Liver (tissue), 9 donors: ENCODE measurements around the gene FGF16. TPM values are rescaled to one million over a fixed set of nuclear protein-coding genes. Genes with fewer than 3 reads are reported as not detected.

Experiments used
- DNase-seq: peaks from one replicate; pipeline ENCODE4 v3.0.0-alpha.2; 2017; ENCODE audit warnings: low spot score
- H3K27ac ChIP-seq, 2 donors: one replicate each; pipeline ENCODE4 v1.7.0; 2013; ENCODE audit warnings: inconsistent platforms in 2 of 2, low read length in 2 of 2, control low read depth in 1 of 2, low read depth in 1 of 2, mild to moderate bottlenecking in 1 of 2
- H3K27me3 ChIP-seq, 4 donors: one replicate each; pipeline versions ENCODE4 v1.6.1 to v1.7.0; 2013; ENCODE audit warnings: low read length in 3 of 4, inconsistent platforms in 1 of 4, mild to moderate bottlenecking in 1 of 4, moderate library complexity in 1 of 4; ENCODE audit not compliant: control insufficient read depth in 4 of 4, insufficient read depth in 4 of 4
- H3K36me3 ChIP-seq, 4 donors: one replicate each; pipeline versions ENCODE4 v1.6.1 to v1.7.0; 2013; ENCODE audit warnings: low read length in 3 of 4, mild to moderate bottlenecking in 3 of 4, low read depth in 1 of 4, moderate library complexity in 1 of 4; ENCODE audit not compliant: control insufficient read depth in 4 of 4, insufficient read depth in 3 of 4
- H3K4me1 ChIP-seq, 4 donors: one replicate each; pipeline versions ENCODE4 v1.6.1 to v1.7.0; 2013; ENCODE audit warnings: low read length in 3 of 4, mild to moderate bottlenecking in 3 of 4, moderate library complexity in 1 of 4; ENCODE audit not compliant: control insufficient read depth in 4 of 4, insufficient read depth in 4 of 4
- H3K4me3 ChIP-seq, 3 donors: one replicate each; pipeline versions ENCODE4 v1.6.1 to v1.7.0; 2013; ENCODE audit warnings: low read length in 3 of 3, control low read depth in 1 of 3, low read depth in 1 of 3, mild to moderate bottlenecking in 1 of 3
- H3K9ac ChIP-seq, 2 donors: one replicate each; pipeline ENCODE4 v1.7.0; 2013; ENCODE audit warnings: low read length in 2 of 2, mild to moderate bottlenecking in 2 of 2, moderate library complexity in 2 of 2, control low read depth in 1 of 2, low read depth in 1 of 2
- H3K9me3 ChIP-seq, 4 donors: one replicate each; pipeline versions ENCODE4 v1.6.1 to v1.7.0; 2013; ENCODE audit warnings: low read length in 3 of 4; ENCODE audit not compliant: control insufficient read depth in 4 of 4
- EGR1 ChIP-seq, 2 donors: IDR thresholded peaks; 2 replicates each; pipeline ENCODE4 v1.6.1; 2016 to 2018; ENCODE audit warnings: antibody characterized with exemption in 2 of 2, low read depth in 2 of 2
- FOXA2 ChIP-seq: IDR thresholded peaks from 2 replicates; pipeline ENCODE4 v1.6.1; 2016; ENCODE audit warnings: antibody characterized with exemption
- GABPA ChIP-seq, 2 donors: IDR thresholded peaks in 1 of 2; conservative IDR thresholded peaks in 1 of 2; 2 replicates each; pipeline ENCODE4 v1.6.1; 2016; ENCODE audit warnings: antibody characterized with exemption in 2 of 2, mild to moderate bottlenecking in 1 of 2, moderate library complexity in 1 of 2
- HNF4A ChIP-seq, 2 donors: conservative IDR thresholded peaks; 2 replicates each; pipeline ENCODE4 v1.6.1; 2016; ENCODE audit warnings: antibody characterized with exemption in 2 of 2, mild to moderate bottlenecking in 2 of 2
- HNF4G ChIP-seq: IDR thresholded peaks from 2 replicates; pipeline ENCODE4 v1.6.1; 2016; ENCODE audit warnings: antibody characterized with exemption
- JUND ChIP-seq, 2 donors: IDR thresholded peaks; 2 replicates each; pipeline ENCODE4 v1.6.1; 2016; ENCODE audit warnings: antibody characterized with exemption in 2 of 2
- NR2F2 ChIP-seq: IDR thresholded peaks from 2 replicates; pipeline ENCODE4 v1.6.1; 2016; ENCODE audit warnings: antibody characterized with exemption
- RAD21 ChIP-seq, 2 donors: IDR thresholded peaks; 2 replicates each; pipeline ENCODE4 v1.6.1; 2016; ENCODE audit warnings: antibody characterized with exemption in 2 of 2, mild to moderate bottlenecking in 2 of 2
- REST ChIP-seq: IDR thresholded peaks from 2 replicates; pipeline ENCODE4 v1.6.1; 2016; ENCODE audit warnings: antibody characterized with exemption, mild to moderate bottlenecking
- RXRA ChIP-seq, 2 donors: IDR thresholded peaks; 2 replicates each; pipeline ENCODE4 v1.6.1; 2017 to 2018; ENCODE audit warnings: antibody characterized with exemption in 2 of 2, mild to moderate bottlenecking in 1 of 2
- SP1 ChIP-seq: IDR thresholded peaks from 2 replicates; pipeline ENCODE4 v1.6.1; 2018; ENCODE audit warnings: antibody characterized with exemption, mild to moderate bottlenecking
- TAF1 ChIP-seq: conservative IDR thresholded peaks from 2 replicates; pipeline ENCODE4 v1.6.1; 2016; ENCODE audit warnings: antibody characterized with exemption, mild to moderate bottlenecking
- YY1 ChIP-seq: IDR thresholded peaks from 2 replicates; pipeline ENCODE4 v1.6.1; 2016; ENCODE audit warnings: antibody characterized with exemption, mild to moderate bottlenecking
- ZBTB33 ChIP-seq: IDR thresholded peaks from 2 replicates; pipeline ENCODE4 v1.6.1; 2016; ENCODE audit warnings: antibody characterized with exemption
- WGBS: extraction: QIAGEN DNeasy Blood & Tissue Kit; methylation state at CpG from one replicate; pipeline ENCODE4 v1.1.7; 2013; 5-methylcytosine and 5-hydroxymethylcytosine counted together
- polyA plus RNA-seq, 2 donors: library from polyadenylated mRNA; stranded (reverse) in 1 of 2; unstranded in 1 of 2; fragments of 200-250 nt in 1 of 2; fragments of >200 nt in 1 of 2; fragmentation: Nextera tagmentation in 1 of 2; extraction: Ambion mirVana in 1 of 2; gene quantifications; one replicate each; pipeline versions ENCODE4 v1.2.1 to v1.2.3, GENCODE V29; 2013 to 2015
- total RNA-seq, 2 donors: library from RNA; depleted of rRNA; stranded (reverse); fragments of >200 nt; gene quantifications; one replicate each; pipeline ENCODE4 v1.2.3, GENCODE V29; 2014
- TF ChIP-seq, protein P1 (sequence below): fragments of 150-350 bp; IDR thresholded peaks from 2 replicates; pipeline ENCODE4 v1.5.1; 2017; ENCODE audit warnings: improper control_type of control experiment, low read depth, low read length; ENCODE audit not compliant: missing input control
- TF ChIP-seq, protein P2 (sequence below): IDR thresholded peaks from 2 replicates; pipeline ENCODE4 v1.6.1; 2016; ENCODE audit warnings: antibody characterized with exemption
- donor health status: healthy.
- donor health status: healthy.
- donor health status: healthy.
- donor health status: healthy.
- donor health status: healthy.

Gene FGF16
- total and polyA plus RNA-seq, 4 donors, result not detected

GRCh38 chrX:77447653-77448569 is 722 bp downstream of the FGF16 start:
- no peak for DNase-seq
- no peaks in the 10 kb centered on the region for H3K27me3 ChIP-seq
- no peak overlapping the region for H3K9ac ChIP-seq
- peak overlapping the region in 1 of 3 donors; percentile 25 for H3K4me3 ChIP-seq
- WGBS, result 44% methylated on average over 73 of the region's 73 CpGs
- H3K27ac ChIP-seq, result no peak overlapping the region
- H3K36me3 ChIP-seq, result no peaks in the 10 kb centered on the region
- no peaks in the 10 kb centered on the region for H3K9me3 ChIP-seq
- TF ChIP-seq JUND (IDR thresholded peaks at IDR 0.05) (no peak), REST (no peak), RXRA (IDR thresholded peaks at IDR 0.05) (no peak), HNF4G (no peak), SP1 (no peak), TAF1 (no peak), NR2F2 (no peak), GABPA (IDR thresholded peaks at IDR 0.05 in 1 of 2, conservative IDR thresholded peaks at IDR 0.05 in 1 of 2) (no peak), RAD21 (IDR thresholded peaks at IDR 0.05) (no peak), ZBTB33 (no peak), YY1 (no peak), HNF4A (conservative IDR thresholded peaks at IDR 0.05) (no peak), FOXA2 (no peak), EGR1 (IDR thresholded peaks at IDR 0.05; ENCODE audit: low read depth in 2 of 2) (no peak)
- TF ChIP-seq, protein P1, sequence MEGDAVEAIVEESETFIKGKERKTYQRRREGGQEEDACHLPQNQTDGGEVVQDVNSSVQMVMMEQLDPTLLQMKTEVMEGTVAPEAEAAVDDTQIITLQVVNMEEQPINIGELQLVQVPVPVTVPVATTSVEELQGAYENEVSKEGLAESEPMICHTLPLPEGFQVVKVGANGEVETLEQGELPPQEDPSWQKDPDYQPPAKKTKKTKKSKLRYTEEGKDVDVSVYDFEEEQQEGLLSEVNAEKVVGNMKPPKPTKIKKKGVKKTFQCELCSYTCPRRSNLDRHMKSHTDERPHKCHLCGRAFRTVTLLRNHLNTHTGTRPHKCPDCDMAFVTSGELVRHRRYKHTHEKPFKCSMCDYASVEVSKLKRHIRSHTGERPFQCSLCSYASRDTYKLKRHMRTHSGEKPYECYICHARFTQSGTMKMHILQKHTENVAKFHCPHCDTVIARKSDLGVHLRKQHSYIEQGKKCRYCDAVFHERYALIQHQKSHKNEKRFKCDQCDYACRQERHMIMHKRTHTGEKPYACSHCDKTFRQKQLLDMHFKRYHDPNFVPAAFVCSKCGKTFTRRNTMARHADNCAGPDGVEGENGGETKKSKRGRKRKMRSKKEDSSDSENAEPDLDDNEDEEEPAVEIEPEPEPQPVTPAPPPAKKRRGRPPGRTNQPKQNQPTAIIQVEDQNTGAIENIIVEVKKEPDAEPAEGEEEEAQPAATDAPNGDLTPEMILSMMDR, result no peak
- TF ChIP-seq, protein P2, sequence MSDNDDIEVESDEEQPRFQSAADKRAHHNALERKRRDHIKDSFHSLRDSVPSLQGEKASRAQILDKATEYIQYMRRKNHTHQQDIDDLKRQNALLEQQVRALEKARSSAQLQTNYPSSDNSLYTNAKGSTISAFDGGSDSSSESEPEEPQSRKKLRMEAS, result no peak
- H3K4me1 ChIP-seq, result peaks cover 1 to 20% (median 11%) of the 10 kb centered on the region in 4 donors
